Natural killer cell (primary cell): Measurements from ENCODE around the gene PC. TPM values are rescaled to one million over a fixed set of nuclear protein-coding genes. Genes with fewer than 3 reads are reported as not detected.
"Not testable (repeated sequence)": the region's sequence is repeated elsewhere in the genome, so short reads cannot be mapped to it uniquely, and the experiment has no call there.

Experiments
- ATAC-seq, 3 donors: fragments of 150-1000 bp in 2 of 3; fragments of 200-7000 bp in 1 of 3; cut with Tn5 transposase; 1 replicate in 1 of 3; 2 replicates in 2 of 3; pipeline ENCODE4 v1.10.0; 2021; ENCODE audit warnings: mild to moderate bottlenecking in 2 of 3, moderate library complexity in 2 of 3
- DNase-seq, 2 donors: peaks; one replicate each; pipeline versions ENCODE4 v3.0.0 to v3.0.0-alpha.2; 2013 to 2021; ENCODE audit warnings: mixed read lengths in 1 of 2
- H3K27ac ChIP-seq: one replicate; pipeline ENCODE4 v1.5.1; 2013; ENCODE audit warnings: mild to moderate bottlenecking, low read length
- H3K27me3 ChIP-seq: one replicate; pipeline ENCODE4 v1.6.1; 2013; ENCODE audit warnings: low read length; ENCODE audit not compliant: control insufficient read depth, insufficient read depth
- H3K36me3 ChIP-seq: one replicate; pipeline ENCODE4 v1.6.1; 2013; ENCODE audit warnings: low read length; ENCODE audit not compliant: control insufficient read depth, insufficient read depth
- H3K4me1 ChIP-seq: one replicate; pipeline ENCODE4 v1.6.1; 2013; ENCODE audit warnings: low read length; ENCODE audit not compliant: control insufficient read depth, insufficient read depth
- H3K4me3 ChIP-seq: one replicate; pipeline ENCODE4 v1.5.1; 2013; ENCODE audit warnings: low read length
- H3K9me3 ChIP-seq: one replicate; pipeline ENCODE4 v1.6.1; 2013; ENCODE audit warnings: low read length; ENCODE audit not compliant: control insufficient read depth, insufficient read depth
- H3K27ac Mint-ChIP-seq, 2 donors: one replicate each; pipeline ENCODE4 v1.8.0; 2022; ENCODE audit warnings: mild to moderate bottlenecking in 2 of 2, mixed read lengths in 2 of 2, moderate library complexity in 1 of 2
- H3K27me3 Mint-ChIP-seq, 2 donors: one replicate each; pipeline ENCODE4 v1.8.0; 2022; ENCODE audit warnings: low read depth in 2 of 2, mixed read lengths in 2 of 2
- H3K36me3 Mint-ChIP-seq: one replicate; pipeline ENCODE4 v1.8.0; 2022; ENCODE audit warnings: mixed read lengths
- H3K4me1 Mint-ChIP-seq, 2 donors: one replicate each; pipeline ENCODE4 v1.8.0; 2022; ENCODE audit warnings: mixed read lengths in 2 of 2
- H3K4me3 Mint-ChIP-seq: one replicate; pipeline ENCODE4 v1.8.0; 2022; ENCODE audit warnings: mild to moderate bottlenecking, moderate library complexity, mixed read lengths
- H3K9me3 Mint-ChIP-seq, 2 donors: one replicate each; pipeline ENCODE4 v1.8.0; 2022; ENCODE audit warnings: mixed read lengths in 2 of 2
- WGBS: methylation state at CpG from one replicate; pipeline ENCODE4 v1.1.7; 2013; ENCODE audit warnings: missing lambda C conversion rate; ENCODE audit not compliant: insufficient coverage; 5-methylcytosine and 5-hydroxymethylcytosine counted together
- intact Hi-C: fragments of 100-400 bp; cut with micrococcal nuclease; formaldehyde crosslinking; loops from one replicate; pipeline ENCODE4 v1.14.2; 2022
- total RNA-seq, 4 donors: library from RNA; stranded (reverse); fragments of 120-200 nt in 1 of 4; gene quantifications; one replicate each; pipeline versions ENCODE4 v1.2.3 to v1.2.4, GENCODE V29; 2013 to 2022
- TF ChIP-seq, protein P1 (sequence below): fragments of 200-600 bp; IDR thresholded peaks from one replicate; pipeline ENCODE4 v1.8.0; 2022; ENCODE audit warnings: antibody characterized with exemption

The PC gene, protein sequence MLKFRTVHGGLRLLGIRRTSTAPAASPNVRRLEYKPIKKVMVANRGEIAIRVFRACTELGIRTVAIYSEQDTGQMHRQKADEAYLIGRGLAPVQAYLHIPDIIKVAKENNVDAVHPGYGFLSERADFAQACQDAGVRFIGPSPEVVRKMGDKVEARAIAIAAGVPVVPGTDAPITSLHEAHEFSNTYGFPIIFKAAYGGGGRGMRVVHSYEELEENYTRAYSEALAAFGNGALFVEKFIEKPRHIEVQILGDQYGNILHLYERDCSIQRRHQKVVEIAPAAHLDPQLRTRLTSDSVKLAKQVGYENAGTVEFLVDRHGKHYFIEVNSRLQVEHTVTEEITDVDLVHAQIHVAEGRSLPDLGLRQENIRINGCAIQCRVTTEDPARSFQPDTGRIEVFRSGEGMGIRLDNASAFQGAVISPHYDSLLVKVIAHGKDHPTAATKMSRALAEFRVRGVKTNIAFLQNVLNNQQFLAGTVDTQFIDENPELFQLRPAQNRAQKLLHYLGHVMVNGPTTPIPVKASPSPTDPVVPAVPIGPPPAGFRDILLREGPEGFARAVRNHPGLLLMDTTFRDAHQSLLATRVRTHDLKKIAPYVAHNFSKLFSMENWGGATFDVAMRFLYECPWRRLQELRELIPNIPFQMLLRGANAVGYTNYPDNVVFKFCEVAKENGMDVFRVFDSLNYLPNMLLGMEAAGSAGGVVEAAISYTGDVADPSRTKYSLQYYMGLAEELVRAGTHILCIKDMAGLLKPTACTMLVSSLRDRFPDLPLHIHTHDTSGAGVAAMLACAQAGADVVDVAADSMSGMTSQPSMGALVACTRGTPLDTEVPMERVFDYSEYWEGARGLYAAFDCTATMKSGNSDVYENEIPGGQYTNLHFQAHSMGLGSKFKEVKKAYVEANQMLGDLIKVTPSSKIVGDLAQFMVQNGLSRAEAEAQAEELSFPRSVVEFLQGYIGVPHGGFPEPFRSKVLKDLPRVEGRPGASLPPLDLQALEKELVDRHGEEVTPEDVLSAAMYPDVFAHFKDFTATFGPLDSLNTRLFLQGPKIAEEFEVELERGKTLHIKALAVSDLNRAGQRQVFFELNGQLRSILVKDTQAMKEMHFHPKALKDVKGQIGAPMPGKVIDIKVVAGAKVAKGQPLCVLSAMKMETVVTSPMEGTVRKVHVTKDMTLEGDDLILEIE
- 1 to 10 TPM; 4.1 to 5.9 (median 4.6) TPM for total RNA-seq
- 2.5 TPM for total RNA-seq (2013)

DNA sequence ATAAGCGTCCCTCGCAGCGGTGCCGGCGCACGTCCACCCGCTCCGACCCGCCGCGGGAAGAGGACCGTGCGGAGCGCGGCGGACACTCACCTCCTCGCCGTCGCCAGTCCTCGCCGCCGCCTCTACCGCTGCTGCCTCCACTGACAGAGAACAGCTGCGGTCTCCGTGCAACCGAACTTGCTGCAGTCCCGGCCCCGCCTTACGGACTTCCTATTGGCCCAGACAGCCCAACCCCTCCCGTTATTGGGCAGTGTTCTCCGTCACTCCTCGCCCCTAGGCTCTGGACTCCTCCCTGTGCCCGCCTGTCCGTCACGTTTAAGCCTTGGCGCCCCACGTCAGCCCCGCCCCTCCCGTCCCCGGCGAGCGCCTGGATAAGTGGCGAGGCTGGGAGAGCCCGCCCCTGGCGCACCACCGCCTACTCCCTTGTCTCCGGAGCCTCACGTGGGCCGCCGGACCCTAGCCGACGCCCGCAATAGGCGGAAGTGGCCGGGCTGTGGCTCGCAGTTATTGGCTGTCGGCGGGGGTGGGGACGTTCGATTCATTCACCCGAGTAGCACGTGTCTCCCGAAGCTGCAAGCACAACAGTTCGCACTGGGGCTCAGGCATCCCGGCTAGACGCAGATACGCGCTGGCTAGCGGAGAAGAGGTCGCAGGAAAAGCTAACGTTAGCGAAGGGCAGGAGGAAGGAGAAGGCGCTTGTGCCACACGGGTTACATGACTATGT lies at the start of gene PC:
TSS of gene PC (minus strand) at position 152 of the 724 bp plus-strand sequence. CDS start 86,224 bp downstream, outside the sequence.
- TF ChIP-seq, protein P1, sequence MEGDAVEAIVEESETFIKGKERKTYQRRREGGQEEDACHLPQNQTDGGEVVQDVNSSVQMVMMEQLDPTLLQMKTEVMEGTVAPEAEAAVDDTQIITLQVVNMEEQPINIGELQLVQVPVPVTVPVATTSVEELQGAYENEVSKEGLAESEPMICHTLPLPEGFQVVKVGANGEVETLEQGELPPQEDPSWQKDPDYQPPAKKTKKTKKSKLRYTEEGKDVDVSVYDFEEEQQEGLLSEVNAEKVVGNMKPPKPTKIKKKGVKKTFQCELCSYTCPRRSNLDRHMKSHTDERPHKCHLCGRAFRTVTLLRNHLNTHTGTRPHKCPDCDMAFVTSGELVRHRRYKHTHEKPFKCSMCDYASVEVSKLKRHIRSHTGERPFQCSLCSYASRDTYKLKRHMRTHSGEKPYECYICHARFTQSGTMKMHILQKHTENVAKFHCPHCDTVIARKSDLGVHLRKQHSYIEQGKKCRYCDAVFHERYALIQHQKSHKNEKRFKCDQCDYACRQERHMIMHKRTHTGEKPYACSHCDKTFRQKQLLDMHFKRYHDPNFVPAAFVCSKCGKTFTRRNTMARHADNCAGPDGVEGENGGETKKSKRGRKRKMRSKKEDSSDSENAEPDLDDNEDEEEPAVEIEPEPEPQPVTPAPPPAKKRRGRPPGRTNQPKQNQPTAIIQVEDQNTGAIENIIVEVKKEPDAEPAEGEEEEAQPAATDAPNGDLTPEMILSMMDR = no peak
- DNase-seq (peak; percentile 92 to 99), ATAC-seq (peak; percentile 92 to 99 (median 94))
- Mint-ChIP-seq H3K4me3 (peak within 1 kb of the TSS; percentile 89), H3K36me3 (no peaks in the 10 kb centered on the region), H3K4me1 (peaks cover 24% of the 10 kb centered on the region in 2 donors), H3K9me3 (no peaks in the 10 kb centered on the region), H3K27ac (peak within 1 kb of the TSS; percentile 80 to 85), H3K27me3 (peaks cover 0 to 10% of the 10 kb centered on the region in 2 donors)
- no peaks in the 10 kb centered on the region for H3K36me3 ChIP-seq
- intact Hi-C loops = no loop called here
- peak within 1 kb of the TSS; percentile 57 for H3K27ac ChIP-seq
- H3K4me3 ChIP-seq = peak within 1 kb of the TSS; percentile 26
- H3K4me1 ChIP-seq = peaks cover 19% of the 10 kb centered on the region
- no peaks in the 10 kb centered on the region for H3K27me3 ChIP-seq
- no peaks in the 10 kb centered on the region for H3K9me3 ChIP-seq
- WGBS = under 1% methylated on average over 74 of the region's 74 CpGs

DNA sequence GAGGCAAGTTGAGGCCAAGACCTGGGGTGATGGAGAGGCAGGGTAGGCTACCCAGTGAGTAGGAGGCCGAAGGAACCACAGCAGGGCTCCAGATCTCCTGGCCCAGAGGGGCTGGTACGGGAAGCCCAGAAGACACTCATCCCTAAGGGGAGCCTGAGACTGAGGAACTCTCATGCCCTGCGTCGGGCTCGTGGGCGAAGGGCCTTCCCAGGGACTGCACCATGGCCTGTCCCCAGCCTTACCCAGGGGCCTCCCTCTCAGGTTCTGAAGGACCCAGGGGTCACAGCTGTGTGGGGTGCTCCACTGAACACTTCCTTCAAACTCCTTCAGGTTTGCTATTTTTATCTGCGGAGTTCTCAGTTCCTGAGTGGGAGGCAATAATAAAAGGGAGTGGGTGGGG lies 48.9 kb upstream of the PC start:
- Histone ChIP-seq H3K27ac (no peak overlapping the region), H3K4me1 (no peaks in the 10 kb centered on the region), H3K27me3 (no peaks in the 10 kb centered on the region), H3K9me3 (no peaks in the 10 kb centered on the region), H3K4me3 (no peak overlapping the region), H3K36me3 (no peaks in the 10 kb centered on the region)
- Mint-ChIP-seq H3K27ac (no peak overlapping the region), H3K27me3 (peaks cover 4 to 12% of the 10 kb centered on the region in 2 donors), H3K9me3 (no peaks in the 10 kb centered on the region), H3K36me3 (no peaks in the 10 kb centered on the region), H3K4me3 (no peak overlapping the region), H3K4me1 (peaks cover 0 to 5% of the 10 kb centered on the region in 2 donors)
- TF ChIP-seq, protein P1 = no peak
- DNase-seq (no peak), ATAC-seq (no peak)
- intact Hi-C loops = no loop called here
- 95% methylated on average over 7 of the region's 7 CpGs for WGBS

DNA sequence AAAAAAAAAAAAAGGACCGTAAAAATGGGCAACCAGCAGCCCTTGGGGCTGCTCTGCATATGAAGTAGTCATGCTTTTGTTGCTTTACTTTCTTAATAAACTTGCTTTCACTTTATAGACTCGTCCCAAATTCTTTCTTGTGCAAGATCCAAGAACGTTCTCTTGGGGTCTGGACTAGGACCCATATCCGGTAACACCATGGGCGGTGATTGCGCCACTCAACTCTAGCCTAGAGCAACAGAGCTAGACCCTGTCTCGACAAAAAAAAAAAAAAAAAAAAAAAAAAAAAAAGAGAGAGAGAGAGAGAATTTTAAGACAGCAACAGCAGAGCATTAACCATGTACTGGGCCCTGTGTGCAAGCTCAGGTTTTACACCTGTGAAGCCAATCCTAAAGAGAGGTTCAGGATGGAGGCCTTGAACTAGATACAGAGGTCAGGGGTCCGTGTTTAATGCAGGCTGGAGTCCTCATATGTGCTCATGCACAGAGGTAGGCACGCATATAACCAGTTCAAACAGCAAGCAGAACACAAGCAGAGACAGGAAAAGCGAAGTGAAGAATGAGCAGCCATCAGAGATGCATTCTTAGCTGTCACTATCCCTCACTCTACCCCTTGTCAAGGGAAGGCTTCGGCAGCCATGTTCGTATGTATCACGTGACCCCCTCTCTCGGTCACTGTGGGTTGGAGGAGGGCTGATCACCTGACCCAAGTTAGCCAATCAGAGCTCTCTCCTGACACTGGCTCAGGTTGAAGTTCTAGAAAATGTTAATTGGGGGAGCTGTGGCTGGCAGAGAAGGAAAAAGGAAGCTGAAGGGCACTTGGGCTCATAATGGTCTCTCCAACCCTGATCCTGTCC lies 48.1 kb upstream of the PC start:
- H3K27ac Mint-ChIP-seq = no peak overlapping the region
- TF ChIP-seq, protein P1 = no peak
- WGBS = 85% methylated on average over 13 of the region's 14 CpGs
- ATAC-seq (peak in 1 of 3 donors; percentile 37), DNase-seq (peak in 1 of 2 donors; percentile 45)
- intact Hi-C loops = no loop called here
- Histone ChIP-seq H3K27ac (no peak overlapping the region), H3K9me3 (no peaks in the 10 kb centered on the region), H3K36me3 (no peaks in the 10 kb centered on the region), H3K27me3 (no peaks in the 10 kb centered on the region), H3K4me3 (no peak overlapping the region), H3K4me1 (no peaks in the 10 kb centered on the region)
- no peaks in the 10 kb centered on the region for H3K9me3 Mint-ChIP-seq
- H3K4me3 Mint-ChIP-seq = no peak overlapping the region
- H3K27me3 Mint-ChIP-seq = peaks cover 4 to 14% of the 10 kb centered on the region in 2 donors
- H3K36me3 Mint-ChIP-seq = no peaks in the 10 kb centered on the region
- H3K4me1 Mint-ChIP-seq = peaks cover 0 to 5% of the 10 kb centered on the region in 2 donors

DNA sequence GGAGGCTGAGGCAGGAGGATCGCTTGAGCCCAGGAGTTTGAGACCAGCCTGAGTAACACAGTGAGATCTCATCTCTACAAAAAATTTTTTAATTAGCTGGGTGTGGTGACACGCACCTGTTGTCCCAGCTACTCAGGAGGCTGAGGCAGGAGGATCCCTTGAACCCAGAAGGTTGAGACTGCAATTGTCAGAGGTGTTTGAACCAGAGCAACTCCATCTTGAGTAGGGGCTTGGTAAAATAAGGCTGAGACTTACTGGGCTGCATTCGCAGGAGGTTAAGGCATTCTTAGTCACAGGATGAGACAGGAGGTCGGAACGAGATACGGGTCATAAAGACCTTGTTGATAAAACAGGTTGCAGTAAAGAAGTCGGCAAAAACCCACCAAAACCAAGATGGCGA lies 47.0 kb upstream of the PC start:
- H3K27ac Mint-ChIP-seq, H3K4me3 Mint-ChIP-seq: not testable (repeated sequence)

More for the DNA sequence above, 47.0 kb upstream of the PC start:
- intact Hi-C loops, ATAC-seq, H3K4me3 ChIP-seq, H3K27me3 ChIP-seq, H3K27ac ChIP-seq, H3K4me1 ChIP-seq, H3K4me1 Mint-ChIP-seq, H3K36me3 ChIP-seq, H3K9me3 Mint-ChIP-seq, H3K9me3 ChIP-seq, DNase-seq, H3K36me3 Mint-ChIP-seq: not testable (repeated sequence)
- WGBS = 94% methylated on average over 8 of the region's 8 CpGs
- peaks cover 4 to 14% of the 10 kb centered on the region in 2 donors for H3K27me3 Mint-ChIP-seq
